HG02571 (cell line): ENCODE measurements around the gene DSG4.
"Not testable (repeated sequence)": the region's sequence is repeated elsewhere in the genome, so short reads cannot be mapped to it uniquely, and the experiment has no call there.

Source experiments
- ATAC-seq: cut with Tn5 transposase; IDR thresholded peaks from one replicate; pipeline ENCODE4 v1.9.1; 2021; ENCODE audit warnings: mild to moderate bottlenecking, moderate library complexity; ENCODE audit not compliant: unreplicated experiment

Gene DSG4

DNA sequence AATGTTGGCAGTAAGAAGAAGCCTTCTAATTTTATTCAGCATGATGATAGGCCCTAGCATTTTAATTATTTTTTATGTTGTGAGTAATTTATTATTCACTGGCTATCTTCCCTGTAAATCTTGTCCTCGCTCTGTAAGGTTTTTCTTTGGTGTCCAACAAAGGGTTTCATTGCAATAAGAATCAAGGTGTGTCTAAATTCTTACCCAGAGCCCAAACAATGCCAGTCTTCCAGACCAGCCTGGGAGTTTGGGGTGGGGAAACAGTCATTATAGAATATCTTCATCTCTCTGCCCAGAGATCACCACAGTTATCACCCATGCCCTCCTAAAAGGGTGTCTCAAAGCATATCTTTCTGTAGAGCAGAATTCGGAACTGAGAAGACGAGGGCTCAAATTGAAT is at the start of gene DSG4:
Gene DSG4, plus strand, starts transcription at position 301 of the 400 bp plus-strand sequence. CDS start 135 bp downstream, outside the sequence.
- no peak for ATAC-seq

DNA sequence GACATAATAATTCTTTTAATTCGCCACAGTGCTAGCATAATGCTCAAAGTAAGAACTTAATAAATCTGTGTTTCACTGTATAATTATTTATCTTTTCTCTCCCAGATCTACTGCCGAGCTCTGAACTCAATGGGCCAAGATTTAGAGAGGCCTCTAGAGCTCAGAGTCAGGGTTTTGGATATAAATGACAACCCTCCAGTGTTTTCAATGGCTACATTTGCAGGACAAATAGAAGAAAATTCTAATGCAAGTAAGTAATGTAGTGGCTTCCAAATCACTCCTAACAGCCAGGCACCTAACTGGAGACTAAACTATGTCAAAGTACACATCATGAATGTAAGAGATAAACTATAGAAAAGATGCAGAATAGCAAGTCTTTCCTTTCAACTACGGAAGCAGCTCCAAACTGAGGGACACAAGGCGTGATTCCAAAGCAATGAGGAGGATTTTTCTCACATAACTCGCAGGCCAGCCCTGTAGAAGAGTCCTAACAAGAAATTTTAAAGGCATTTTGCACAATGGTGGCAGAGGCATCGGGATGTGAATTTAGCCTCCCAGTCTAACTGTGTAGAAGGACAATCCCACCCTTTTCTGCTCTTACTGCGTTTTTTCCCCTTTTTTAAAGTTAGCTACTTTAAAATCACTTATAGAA is 46.7 kb upstream of the DSG4 start:
- ATAC-seq, result no peak

DNA sequence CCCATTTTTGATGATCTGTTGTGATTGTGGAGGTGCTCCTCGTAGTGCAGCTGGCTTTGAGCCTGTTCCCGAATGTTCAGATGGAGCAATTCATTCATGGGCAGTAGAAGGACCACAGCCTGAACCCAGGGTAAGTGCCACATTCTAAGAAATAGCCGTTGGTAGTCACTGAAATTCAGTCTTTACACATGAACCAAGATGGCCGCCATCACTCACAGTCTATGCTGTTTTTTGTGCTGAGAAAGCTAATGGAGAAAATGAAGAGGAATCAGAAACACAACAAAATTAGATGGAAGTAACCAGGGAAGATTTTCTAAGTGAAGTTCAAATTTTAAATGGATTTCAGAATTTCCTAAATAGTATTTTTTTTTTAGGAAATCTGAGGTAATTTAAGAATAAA is 33.1 kb upstream of the DSG4 start:
- no peak for ATAC-seq

GRCh38 chr18:31353336-31353735 is 23.2 kb upstream of the DSG4 start:
- not testable (repeated sequence) for ATAC-seq

DNA sequence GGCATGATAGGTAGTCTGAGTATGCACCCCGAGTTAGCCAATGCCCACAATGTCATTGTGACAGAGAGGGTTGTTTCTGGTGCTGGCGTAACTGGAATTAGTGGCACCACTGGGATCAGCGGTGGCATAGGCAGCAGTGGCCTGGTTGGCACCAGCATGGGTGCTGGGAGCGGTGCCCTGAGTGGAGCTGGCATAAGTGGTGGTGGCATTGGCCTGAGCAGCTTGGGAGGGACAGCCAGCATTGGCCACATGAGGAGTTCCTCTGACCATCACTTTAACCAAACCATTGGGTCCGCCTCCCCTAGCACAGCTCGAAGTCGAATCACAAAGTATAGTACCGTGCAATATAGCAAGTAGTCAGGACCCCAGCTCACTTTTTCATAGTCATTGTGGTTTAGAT is 21.6 kb upstream of the DSG4 start:
- ATAC-seq, result no peak

DNA sequence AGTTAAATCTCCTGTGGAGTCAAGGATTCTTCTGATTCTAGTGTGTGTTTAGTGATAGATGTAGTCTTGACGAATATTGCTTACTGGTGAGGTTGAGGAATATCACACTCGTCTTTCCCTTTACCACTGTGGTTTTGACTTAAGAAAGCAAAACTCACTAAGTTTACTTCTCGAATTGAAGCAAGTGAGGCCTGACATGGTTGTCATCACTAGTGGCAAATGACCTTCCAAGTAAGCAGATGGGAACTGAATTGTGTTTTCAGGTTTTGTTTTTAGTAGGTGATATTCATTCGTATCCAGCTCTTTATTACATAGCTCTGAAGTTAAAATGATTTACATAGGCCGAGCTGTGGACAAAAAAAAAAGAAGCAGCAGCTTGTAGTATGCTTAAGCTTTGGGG is 20.6 kb upstream of the DSG4 start:
- ATAC-seq, result no peak

DNA sequence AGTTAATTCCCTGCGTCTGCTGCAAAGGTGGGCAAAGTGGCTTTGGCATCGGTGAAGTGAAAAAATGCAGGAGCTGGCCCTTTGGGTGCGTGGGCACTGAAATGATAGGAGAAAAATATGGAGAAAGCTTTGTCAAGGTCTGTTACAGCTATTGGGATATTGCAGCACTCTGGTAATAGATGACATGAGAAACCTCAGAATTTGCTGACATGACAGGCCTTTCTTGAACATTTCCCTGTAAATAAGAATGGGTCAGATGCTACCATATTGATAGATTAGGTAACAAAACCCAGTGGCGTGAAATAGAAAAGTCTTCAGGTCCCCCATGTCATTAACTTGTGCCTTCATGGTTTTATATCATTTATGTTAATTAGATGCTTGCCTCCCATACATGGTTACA is 12.4 kb upstream of the DSG4 start:
- no peak for ATAC-seq

- ATAC-seq, result no peak
These were observed 7.1 kb upstream of the DSG4 start for GRCh38 chr18:31369478-31369877.

- ATAC-seq, result no peak
These were observed 4.6 kb upstream of the DSG4 start for GRCh38 chr18:31371989-31372388.

DNA sequence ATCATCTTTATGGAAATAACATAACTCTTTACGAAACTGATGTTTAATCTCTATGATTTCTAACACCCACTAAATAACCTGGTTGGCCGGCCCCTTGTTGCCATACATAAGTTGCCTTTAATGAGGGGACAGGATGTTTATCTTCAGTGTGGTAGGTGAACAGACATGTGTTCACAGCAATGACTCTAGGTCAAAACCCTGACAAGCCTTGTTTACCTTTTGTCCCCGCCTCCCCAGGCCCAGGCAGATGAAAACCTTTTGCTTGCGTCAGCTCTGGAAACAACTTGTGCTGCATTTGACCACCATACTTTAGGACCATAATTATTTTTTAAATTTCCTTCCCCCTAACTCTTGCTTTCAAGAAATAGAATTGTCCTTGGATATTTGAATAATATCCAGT is 2.9 kb upstream of the DSG4 start:
- ATAC-seq, result no peak

GRCh38 chr18:31380912-31381311 is 4.3 kb downstream of the DSG4 start:
- no peak for ATAC-seq

DNA sequence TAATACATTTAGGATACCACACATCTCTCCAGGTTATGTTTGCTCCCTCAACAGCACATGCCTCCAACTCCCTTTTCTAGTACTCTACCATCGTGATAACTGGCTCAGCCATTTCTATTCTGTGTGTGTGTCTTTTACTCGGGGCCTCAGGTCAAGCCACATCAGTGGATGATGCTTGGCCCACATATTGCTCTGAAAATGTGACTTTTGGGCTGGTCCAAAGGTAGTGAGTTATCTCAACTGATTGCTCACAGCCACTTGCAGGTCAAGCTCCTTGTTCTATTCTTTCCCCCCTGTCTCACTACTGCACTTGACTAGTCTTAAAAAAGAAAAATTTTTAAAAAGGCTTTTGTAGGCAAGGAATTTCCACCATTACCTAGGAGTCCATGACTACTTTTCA is 5.5 kb downstream of the DSG4 start:
- ATAC-seq, result no peak

DNA sequence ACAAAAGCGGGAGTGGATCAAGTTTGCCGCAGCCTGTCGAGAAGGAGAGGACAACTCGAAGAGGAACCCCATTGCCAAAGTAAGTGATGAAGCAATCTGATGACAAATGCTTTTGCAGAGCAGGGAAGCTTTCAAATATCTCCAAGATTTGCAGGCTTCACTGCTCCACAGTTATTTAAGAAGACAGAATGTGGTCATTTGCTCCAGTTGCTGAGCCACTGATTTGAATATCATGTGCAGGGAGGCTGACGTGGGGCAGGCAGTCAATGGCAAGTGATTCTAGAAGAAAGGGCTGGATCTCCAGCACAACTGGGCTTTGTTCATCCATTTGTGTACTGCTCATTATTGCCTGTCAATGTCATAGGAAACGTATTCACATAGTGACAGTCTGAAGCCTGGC is 10.2 kb downstream of the DSG4 start:
- ATAC-seq, result no peak

GRCh38 chr18:31393286-31393685 is 16.7 kb downstream of the DSG4 start:
- ATAC-seq, result no peak

DNA sequence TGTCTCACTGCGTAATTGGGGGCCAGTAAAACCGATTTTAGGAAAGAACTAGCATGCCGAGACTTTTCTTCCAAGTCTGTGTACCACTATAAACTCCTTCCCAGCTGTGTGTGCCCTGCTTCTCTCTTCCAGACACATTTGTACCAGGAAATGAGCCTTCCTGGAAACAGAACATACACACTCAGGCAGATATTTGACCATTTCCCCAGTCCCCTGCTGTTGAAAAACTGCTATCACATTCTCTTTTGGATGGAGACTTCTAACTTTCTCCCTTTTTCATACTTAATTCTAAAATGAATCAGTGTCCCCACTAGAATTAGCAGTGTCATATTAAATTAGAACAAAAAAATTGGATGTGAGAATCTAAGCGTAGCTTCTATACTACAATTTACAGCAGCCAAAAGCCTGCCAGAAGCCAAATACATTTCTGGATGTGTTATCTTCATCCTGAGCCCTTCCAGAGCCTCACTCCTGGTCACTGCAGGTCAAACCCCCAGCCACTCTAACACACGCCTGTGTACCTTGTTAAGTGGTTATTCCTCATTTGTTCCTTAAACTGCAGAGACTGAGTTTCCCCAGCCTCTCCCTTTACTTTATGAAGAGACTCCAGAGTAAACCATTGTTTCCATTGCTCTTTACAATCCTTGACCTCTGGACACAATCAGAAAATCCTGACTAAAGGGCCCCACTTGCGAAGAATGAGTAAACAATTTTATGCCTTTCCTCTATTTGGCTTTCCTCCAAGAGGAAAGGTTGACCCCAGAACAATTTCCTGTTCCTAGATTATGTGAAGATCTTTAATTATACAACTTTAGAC is 20.4 kb downstream of the DSG4 start:
- no peak for ATAC-seq

DNA sequence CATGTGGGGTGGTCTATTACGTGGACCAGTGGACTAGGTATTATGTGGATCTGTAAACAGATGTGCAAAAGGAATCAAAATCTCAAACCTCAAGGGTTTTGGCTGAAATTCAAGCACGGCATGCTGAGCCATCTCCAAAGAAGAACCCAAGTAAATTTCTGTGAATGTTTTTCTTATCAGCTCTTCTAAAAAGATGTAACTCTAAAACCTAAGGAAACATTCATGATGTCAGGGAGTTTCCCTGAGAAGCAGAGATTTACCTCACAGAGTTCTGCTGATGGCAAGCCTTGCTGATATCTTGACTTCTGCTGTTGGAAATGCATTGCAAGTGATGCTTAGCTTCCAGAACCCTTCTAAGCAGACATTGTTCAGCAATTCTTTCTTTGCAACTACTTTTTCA is 21.6 kb downstream of the DSG4 start:
- ATAC-seq, result no peak

DNA sequence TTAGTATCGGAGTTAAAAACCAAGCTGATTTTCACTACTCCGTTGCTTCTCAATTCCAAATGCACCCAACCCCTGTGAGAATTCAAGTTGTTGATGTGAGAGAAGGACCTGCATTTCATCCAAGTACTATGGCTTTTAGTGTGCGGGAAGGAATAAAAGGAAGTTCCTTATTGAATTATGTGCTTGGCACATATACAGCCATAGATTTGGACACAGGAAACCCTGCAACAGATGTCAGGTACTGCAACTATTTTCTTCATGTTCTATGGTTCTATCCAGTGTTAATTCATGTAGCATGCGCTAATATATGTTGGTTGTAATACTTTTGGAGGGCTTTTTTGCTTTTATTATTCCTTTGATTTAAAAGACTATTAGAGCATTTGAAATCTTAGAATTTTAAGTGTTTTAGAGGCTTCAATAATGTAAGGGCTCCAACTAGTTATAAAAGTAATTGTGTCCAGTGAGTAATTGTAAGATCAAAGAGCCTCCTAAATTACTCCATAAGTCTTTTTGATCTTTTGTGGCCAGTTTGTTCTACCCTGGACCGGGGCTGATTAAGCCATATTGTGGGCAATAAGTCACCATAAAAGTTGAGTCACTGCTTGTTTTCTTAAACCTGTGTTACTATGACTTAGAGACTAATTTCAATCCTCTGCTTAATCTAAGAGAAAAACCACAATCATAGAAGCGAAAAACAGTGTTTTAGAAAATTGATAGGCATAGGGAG is 22.9 kb downstream of the DSG4 start:
- no peak for ATAC-seq

GRCh38 chr18:31401156-31402025 is 24.8 kb downstream of the DSG4 start:
- no peak for ATAC-seq

DNA sequence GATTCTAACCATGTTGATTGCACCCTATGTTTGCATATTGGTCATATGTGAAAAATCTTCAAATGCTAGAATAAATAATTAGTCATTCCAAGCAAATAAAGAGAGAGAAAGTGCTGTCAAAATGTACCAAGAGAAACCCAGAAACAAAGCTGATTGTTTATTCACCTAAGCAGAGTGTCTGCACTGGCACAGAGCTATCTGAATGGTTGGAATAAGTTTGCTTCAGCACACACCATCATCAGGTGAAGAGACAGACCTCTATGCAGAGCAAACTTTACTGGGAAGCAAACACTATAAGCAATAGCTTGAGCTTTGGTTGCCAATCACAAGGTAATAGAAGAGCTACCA is 25.4 kb downstream of the DSG4 start:
- no peak for ATAC-seq

DNA sequence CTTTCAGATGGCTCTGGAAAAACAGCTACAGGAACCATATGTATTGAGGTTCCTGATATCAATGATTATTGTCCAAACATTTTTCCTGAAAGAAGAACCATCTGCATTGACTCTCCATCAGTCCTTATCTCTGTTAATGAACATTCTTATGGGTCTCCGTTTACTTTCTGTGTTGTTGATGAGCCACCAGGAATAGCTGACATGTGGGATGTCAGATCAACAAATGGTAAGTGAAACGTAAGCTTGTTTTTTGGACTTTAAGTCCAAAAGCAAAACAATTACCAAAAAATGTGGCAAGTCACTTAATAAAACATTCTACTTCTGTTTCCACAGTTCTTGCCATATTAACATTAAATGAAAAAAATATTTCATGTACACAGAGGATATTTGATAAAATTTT is 26.8 kb downstream of the DSG4 start:
- ATAC-seq, result no peak

GRCh38 chr18:31407649-31408048 is 31.1 kb downstream of the DSG4 start:
- ATAC-seq, result no peak
